Body of pancreas (tissue), 4 donors: ENCODE data around the gene PVALEF.

Experiments used
- CTCF ChIP-seq, 7 experiments: fragments of 450-650 bp in 4 of 7; fragments of 200-600 bp in 3 of 7; sonication (generic) in 3 of 7; IDR thresholded peaks; one replicate each; pipeline ENCODE4 v1.5.1; 2016 to 2019; ENCODE audit warnings: antibody characterized with exemption in 7 of 7
- POLR2A ChIP-seq, 3 donors: fragments of 450-650 bp; IDR thresholded peaks; one replicate each; pipeline ENCODE4 v1.6.1; 2016; ENCODE audit warnings: antibody characterized with exemption in 3 of 3, mild to moderate bottlenecking in 2 of 3

GRCh38 chr17:81120149-81120484 is 45.2 kb upstream of the PVALEF start:
- TF ChIP-seq CTCF (IDR thresholded peaks at IDR 0.05) (no peak), POLR2A (IDR thresholded peaks at IDR 0.05) (no peak)
